ENCODE measurements around the gene ALKBH5.

ALKBH5 gene

GRCh38 chr17:18183334-18184142 is at the start of gene ALKBH5:
Gene ALKBH5, plus strand, starts transcription at chr17:18183828. Its CDS starts 416 bp downstream, at chr17:18184244.
- DNase-seq (ENCODE audit: low read depth): peak; percentile 97

- no peak for DNase-seq (ENCODE audit: low read depth)
These were observed 47.3 kb upstream of the ALKBH5 start for GRCh38 chr17:18136357-18136756.

GRCh38 chr17:18138065-18138749 is 45.4 kb upstream of the ALKBH5 start:
- no peak for DNase-seq (ENCODE audit: low read depth)

DNA sequence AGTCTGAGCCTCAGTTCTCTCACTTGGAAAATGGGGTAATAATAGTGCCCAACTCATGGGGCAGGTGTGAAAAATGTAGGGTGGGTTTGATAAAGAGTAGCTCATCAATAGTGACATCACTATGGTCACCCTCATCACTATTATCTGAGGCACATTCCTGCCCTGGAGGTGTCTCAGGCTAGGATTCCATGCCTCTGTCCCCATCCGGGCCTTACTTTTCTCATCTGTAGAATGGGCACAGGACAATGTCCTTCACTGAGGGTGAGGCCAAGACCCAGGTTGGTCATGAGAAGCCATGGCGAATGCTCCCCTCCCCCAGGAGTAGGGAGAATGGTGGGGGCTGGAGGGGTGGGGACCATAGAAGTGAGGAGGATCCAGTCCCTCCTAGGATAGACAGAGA is 44.5 kb upstream of the ALKBH5 start:
- no peak for DNase-seq (ENCODE audit: low read depth)

- DNase-seq (ENCODE audit: low read depth): no peak
These were observed 44.1 kb upstream of the ALKBH5 start for GRCh38 chr17:18139498-18139897.

- no peak for DNase-seq (ENCODE audit: low read depth)
These were observed 43.7 kb upstream of the ALKBH5 start for GRCh38 chr17:18139949-18140348.

GRCh38 chr17:18140648-18141047 is 43.0 kb upstream of the ALKBH5 start:
- no peak for DNase-seq (ENCODE audit: low read depth)

GRCh38 chr17:18141210-18141803 is 42.3 kb upstream of the ALKBH5 start:
- DNase-seq (ENCODE audit: low read depth): no peak

DNA sequence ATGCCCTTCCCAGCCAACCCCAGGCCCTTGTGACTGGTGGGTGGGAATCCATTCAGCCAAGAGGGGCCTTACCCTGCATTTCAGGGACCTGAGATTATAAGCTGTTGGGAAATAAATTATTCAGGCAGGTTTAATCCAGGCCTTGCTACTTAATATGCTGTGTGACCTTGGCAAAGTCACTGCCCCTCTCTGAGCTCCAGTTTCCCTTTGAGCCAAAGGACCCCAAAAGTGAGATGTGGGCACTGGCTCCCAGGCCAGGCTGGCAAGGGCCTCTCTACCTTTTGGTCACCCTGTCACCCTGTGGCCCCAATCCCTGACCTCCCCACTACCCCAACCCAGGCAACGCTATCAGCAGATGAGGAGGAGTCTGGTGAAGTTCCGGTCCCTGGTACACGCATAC is 41.2 kb upstream of the ALKBH5 start:
- DNase-seq (ENCODE audit: low read depth): no peak

DNA sequence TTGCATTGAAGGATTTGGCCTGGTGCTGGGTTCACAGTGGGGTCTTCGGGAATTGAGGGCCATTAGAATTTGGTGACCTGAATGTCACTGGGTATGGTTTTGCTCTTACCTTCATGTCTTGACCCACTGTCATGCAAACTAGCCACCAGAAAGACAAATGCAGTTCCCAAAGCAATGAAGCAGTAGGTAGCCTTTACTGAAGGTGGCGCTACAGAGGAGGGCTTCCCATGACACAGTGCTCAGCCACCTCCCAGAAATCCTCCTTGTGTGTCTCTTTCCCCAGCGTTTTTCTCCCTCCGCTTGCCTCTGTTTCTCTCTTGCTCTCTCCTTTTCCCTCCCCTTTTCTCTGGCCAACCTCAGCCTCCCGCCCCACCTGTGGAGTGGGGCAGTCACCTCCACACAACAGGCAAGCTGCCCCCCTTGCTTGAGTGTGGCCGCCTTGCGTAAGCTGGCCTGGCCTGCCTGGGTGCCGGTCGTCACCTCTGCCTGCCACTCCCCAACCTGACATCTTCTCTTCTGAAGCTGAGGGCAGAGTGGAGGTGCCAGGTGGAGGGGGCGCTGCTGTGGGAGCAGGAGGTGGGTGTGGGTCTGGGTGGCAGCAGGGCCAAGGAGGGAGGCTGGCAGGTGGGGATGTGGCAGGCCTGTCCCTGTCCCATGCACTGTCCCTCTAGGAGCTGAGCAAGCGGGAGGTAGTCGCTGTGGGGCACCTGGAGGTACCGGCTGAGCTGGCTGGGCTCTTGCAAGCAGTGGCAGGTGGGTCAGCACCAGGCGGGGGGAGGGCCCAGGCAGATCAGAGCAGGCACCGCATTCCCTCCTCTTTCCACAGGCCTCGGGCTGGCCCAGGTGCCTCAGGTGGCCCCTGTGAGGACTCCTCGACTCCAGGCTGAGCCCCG is 40.3 kb upstream of the ALKBH5 start:
- DNase-seq (ENCODE audit: low read depth): no peak

- no peak for DNase-seq (ENCODE audit: low read depth)
These were observed 39.4 kb upstream of the ALKBH5 start for GRCh38 chr17:18144261-18144660.

- no peak for DNase-seq (ENCODE audit: low read depth)
These were observed 38.8 kb upstream of the ALKBH5 start for GRCh38 chr17:18144855-18145254.

- no peak for DNase-seq (ENCODE audit: low read depth)
These were observed 37.8 kb upstream of the ALKBH5 start for GRCh38 chr17:18145811-18146210.

DNA sequence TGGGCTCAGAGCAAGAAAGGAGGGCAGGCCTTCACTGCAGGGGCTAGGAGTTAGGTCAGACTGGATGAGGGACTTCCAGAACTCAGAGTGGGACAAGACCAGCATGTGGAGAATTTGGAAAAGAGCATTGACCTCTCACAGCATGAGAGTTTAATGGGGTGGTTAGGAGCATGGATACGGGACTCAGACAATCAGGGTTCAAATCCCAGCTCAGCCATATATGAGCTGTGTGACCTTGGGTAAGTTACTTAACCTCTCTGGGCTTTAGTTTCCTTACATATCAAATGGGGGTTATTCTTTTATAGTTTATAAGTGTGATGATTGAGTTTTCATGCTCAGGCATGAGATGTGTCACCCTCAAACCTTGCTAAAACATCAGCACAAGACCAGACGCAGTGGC is 37.4 kb upstream of the ALKBH5 start:
- no peak for DNase-seq (ENCODE audit: low read depth)

DNA sequence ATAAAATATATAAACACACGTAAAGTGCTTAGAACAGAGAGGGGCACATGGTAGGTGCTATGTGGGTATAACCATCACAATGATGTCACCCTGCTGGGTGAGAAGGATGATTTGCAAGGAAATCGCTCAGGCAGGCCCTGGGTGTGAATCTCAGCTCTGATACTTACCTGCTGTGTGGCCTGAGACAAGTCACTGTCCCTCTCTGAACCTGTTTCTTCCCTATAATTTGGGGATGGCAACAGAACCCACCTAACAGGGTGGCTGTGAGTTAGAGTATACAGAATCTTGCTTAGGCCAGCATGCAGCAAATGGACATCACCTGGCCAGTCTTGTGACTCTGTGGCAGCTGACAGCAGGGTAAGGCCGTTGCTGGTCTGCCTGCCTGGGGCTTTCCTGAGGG is 36.6 kb upstream of the ALKBH5 start:
- no peak for DNase-seq (ENCODE audit: low read depth)

GRCh38 chr17:18148586-18148985 is 35.0 kb upstream of the ALKBH5 start:
- no peak for DNase-seq (ENCODE audit: low read depth)

GRCh38 chr17:18151290-18151689 is 32.3 kb upstream of the ALKBH5 start:
- no peak for DNase-seq (ENCODE audit: low read depth)

GRCh38 chr17:18155179-18155578 is 28.4 kb upstream of the ALKBH5 start:
- DNase-seq (ENCODE audit: low read depth): no peak

GRCh38 chr17:18156171-18156975 is 27.3 kb upstream of the ALKBH5 start:
- DNase-seq (ENCODE audit: low read depth): no peak

- no peak for DNase-seq (ENCODE audit: low read depth)
These were observed 26.7 kb upstream of the ALKBH5 start for GRCh38 chr17:18156976-18157280.

DNA sequence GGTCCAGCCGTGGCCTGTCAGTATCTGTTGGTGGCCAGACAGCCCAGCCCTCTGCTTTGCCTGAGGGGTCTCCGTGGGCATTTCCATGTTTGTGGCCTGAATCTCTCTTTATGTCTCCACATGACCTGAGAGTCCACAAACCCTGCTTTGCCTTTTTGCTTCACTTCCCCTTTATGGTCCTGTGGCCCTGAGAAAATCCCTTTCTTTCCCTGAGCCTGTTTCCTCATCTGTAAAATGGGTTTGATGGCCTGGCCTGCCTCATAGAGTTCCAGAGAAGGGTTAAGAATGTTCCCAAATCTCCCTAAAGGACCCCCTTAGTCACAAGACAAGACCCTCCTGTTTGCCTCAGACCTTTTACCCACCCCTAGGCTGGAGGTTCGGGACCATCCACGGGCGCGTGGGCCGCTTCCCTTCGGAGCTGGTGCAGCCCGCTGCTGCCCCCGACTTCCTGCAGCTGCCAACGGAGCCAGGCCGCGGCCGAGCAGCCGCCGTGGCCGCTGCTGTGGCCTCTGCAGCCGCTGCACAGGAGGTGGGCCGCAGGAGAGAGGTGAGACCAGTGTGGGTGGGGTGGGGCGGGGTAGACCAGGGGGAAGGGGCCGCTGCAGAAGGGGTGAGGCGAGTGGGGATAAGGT is 26.2 kb upstream of the ALKBH5 start:
- no peak for DNase-seq (ENCODE audit: low read depth)
